Esophagus squamous epithelium (tissue), 4 donors: ENCODE measurements around the gene MGAT1.

Source experiments
- POLR2A ChIP-seq, 4 donors: fragments of 450-650 bp; IDR thresholded peaks; one replicate each; pipeline ENCODE4 v1.6.1; 2017; ENCODE audit warnings: antibody characterized with exemption in 4 of 4, mild to moderate bottlenecking in 4 of 4, moderate library complexity in 3 of 4
- TF ChIP-seq, protein P1 (sequence below), 6 experiments: fragments of 450-650 bp in 4 of 6; fragments of 200-600 bp in 2 of 6; sonication (generic) in 2 of 6; IDR thresholded peaks; one replicate each; pipeline ENCODE4 v1.5.1; 2016 to 2019; ENCODE audit warnings: antibody characterized with exemption in 6 of 6, mild to moderate bottlenecking in 4 of 6, moderate library complexity in 4 of 6

DNA sequence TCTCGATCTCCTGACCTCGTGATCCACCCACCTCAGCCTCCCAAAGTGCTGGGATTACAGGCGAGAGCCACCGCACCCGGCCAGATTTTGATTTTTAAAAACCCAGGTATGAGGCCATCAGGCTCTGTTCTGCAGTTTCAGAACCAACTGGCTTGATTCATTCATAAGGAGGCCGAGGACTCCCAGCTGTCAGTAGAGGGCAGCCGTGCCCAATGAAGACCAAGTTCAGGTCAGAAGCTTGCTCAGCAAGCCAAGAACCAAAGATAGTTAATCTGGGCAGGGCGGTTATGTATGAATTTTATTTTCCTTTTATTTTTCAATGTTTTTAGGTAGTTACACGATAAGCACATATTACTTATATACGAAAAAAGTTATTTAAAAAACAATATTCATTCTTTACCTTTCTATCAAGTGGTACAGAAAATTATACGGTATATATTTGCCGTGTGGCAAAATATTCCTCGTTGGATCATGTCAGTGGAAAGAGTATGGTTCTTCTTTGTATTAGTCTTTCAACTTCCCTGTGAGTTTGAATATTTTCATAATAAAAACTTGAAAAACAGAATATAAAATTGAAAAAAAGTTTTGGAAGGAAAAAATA lies 18.0 kb downstream of the MGAT1 start:
- TF ChIP-seq, protein P1, sequence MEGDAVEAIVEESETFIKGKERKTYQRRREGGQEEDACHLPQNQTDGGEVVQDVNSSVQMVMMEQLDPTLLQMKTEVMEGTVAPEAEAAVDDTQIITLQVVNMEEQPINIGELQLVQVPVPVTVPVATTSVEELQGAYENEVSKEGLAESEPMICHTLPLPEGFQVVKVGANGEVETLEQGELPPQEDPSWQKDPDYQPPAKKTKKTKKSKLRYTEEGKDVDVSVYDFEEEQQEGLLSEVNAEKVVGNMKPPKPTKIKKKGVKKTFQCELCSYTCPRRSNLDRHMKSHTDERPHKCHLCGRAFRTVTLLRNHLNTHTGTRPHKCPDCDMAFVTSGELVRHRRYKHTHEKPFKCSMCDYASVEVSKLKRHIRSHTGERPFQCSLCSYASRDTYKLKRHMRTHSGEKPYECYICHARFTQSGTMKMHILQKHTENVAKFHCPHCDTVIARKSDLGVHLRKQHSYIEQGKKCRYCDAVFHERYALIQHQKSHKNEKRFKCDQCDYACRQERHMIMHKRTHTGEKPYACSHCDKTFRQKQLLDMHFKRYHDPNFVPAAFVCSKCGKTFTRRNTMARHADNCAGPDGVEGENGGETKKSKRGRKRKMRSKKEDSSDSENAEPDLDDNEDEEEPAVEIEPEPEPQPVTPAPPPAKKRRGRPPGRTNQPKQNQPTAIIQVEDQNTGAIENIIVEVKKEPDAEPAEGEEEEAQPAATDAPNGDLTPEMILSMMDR (IDR thresholded peaks at IDR 0.05) = peak; percentile 56 to 86 (median 69)
- TF ChIP-seq POLR2A (IDR thresholded peaks at IDR 0.05) = no peak
